Lower lobe of right lung (tissue), 2 donors: Measurements from ENCODE around the gene ERC1. TPM values are rescaled to one million over a fixed set of nuclear protein-coding genes. Genes with fewer than 3 reads are reported as not detected.

Experiments used
- ATAC-seq, 2 donors: fragments of 200-7000 bp; cut with Tn5 transposase; one replicate each; pipeline ENCODE4 v1.9.1; 2020 to 2022; ENCODE audit warnings: mild to moderate bottlenecking in 2 of 2, moderate library complexity in 2 of 2
- DNase-seq: peaks from one replicate; pipeline ENCODE4 v3.0.0-alpha.2; 2020
- H3K27ac ChIP-seq: fragments of 200-600 bp; one replicate; pipeline ENCODE4 v1.8.0; 2022
- H3K27me3 ChIP-seq: fragments of 200-600 bp; one replicate; pipeline ENCODE4 v1.8.0; 2022; ENCODE audit warnings: low read depth
- H3K36me3 ChIP-seq: fragments of 200-600 bp; one replicate; pipeline ENCODE4 v1.8.0; 2022; ENCODE audit warnings: mild to moderate bottlenecking
- H3K4me1 ChIP-seq: fragments of 200-600 bp; one replicate; pipeline ENCODE4 v1.8.0; 2022
- H3K4me3 ChIP-seq: fragments of 200-600 bp; one replicate; pipeline ENCODE4 v1.8.0; 2022; ENCODE audit warnings: mild to moderate bottlenecking
- H3K9me3 ChIP-seq: fragments of 200-600 bp; one replicate; pipeline ENCODE4 v1.8.0; 2022
- intact Hi-C: fragments of 100-400 bp; cut with DNase I; formaldehyde crosslinking; loops from one replicate; pipeline ENCODE4 v1.11.0; 2022
- total RNA-seq: library from RNA; stranded (reverse); fragmentation: NEBNext Ultra II Directional; extraction: Animal tissue kit (Norgen Biotek cat#: 25700); gene quantifications from one replicate; pipeline ENCODE4 v1.2.1, GENCODE V29; 2021
- TF ChIP-seq, protein P1 (sequence below): fragments of 200-600 bp; IDR thresholded peaks from one replicate; pipeline ENCODE4 v1.8.0; 2022; ENCODE audit warnings: antibody characterized with exemption, mild to moderate bottlenecking
- donor health status: DM: no; HTN: yes; CAD: no; lungs with severe emphysema.

ERC1 gene
- total RNA-seq, 1 donor from 2014 or later: 66.3 TPM

DNA sequence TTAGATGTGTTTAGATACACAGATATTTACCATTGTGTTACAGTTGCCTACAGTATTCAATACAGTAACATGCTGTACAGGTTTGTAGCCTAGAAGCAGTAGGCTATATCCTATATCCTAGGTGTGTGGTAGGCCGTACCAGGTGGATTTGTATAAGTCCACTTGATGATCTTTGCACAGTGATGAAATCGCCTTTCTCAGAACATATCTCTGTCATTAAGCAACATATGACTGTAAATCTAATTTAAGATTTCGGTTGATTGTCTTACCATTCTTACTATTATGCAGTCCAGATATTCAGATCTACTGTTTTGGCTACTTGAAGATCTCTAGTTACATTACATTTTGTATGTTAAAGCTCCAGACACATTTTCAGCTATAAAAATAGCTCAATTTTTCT is 39.8 kb downstream of the ERC1 start:
- TF ChIP-seq, protein P1, sequence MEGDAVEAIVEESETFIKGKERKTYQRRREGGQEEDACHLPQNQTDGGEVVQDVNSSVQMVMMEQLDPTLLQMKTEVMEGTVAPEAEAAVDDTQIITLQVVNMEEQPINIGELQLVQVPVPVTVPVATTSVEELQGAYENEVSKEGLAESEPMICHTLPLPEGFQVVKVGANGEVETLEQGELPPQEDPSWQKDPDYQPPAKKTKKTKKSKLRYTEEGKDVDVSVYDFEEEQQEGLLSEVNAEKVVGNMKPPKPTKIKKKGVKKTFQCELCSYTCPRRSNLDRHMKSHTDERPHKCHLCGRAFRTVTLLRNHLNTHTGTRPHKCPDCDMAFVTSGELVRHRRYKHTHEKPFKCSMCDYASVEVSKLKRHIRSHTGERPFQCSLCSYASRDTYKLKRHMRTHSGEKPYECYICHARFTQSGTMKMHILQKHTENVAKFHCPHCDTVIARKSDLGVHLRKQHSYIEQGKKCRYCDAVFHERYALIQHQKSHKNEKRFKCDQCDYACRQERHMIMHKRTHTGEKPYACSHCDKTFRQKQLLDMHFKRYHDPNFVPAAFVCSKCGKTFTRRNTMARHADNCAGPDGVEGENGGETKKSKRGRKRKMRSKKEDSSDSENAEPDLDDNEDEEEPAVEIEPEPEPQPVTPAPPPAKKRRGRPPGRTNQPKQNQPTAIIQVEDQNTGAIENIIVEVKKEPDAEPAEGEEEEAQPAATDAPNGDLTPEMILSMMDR: no peak
- Histone ChIP-seq H3K27ac (no peak overlapping the region), H3K27me3 (no peaks in the 10 kb centered on the region), H3K36me3 (peaks cover 25% of the 10 kb centered on the region), H3K9me3 (no peaks in the 10 kb centered on the region), H3K4me3 (no peak overlapping the region), H3K4me1 (no peaks in the 10 kb centered on the region)
- ATAC-seq (no peak), DNase-seq (no peak)
- intact Hi-C loops: no loop called here

DNA sequence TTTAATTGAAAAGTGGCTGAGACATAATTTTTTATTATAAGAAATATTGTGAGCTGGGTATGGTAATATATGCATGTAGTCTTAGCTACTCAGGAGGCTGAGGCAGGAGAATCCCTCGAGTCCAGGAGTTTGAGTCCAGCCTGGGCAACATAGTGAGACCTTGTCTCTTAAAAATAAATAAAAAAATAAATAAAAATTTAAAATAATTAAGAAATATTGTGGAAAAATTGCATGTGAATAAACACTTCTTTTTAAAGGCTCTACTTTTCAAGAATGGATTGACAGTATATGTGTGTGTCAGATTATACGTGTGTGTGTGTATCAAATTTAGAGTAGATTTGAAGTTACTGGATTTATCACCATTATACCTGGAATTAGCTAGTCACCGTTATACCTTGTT is 43.2 kb downstream of the ERC1 start:
- Histone ChIP-seq H3K36me3 (peaks cover 5% of the 10 kb centered on the region), H3K9me3 (no peaks in the 10 kb centered on the region), H3K27me3 (no peaks in the 10 kb centered on the region), H3K27ac (no peak overlapping the region), H3K4me1 (no peaks in the 10 kb centered on the region), H3K4me3 (no peak overlapping the region)
- DNase-seq: no peak
- TF ChIP-seq, protein P1: no peak
- intact Hi-C loops: no loop called here
- ATAC-seq: no peak

- TF ChIP-seq, protein P1: no peak
- Histone ChIP-seq H3K9me3 (no peaks in the 10 kb centered on the region), H3K4me1 (no peaks in the 10 kb centered on the region), H3K36me3 (no peaks in the 10 kb centered on the region), H3K4me3 (no peak overlapping the region), H3K27me3 (no peaks in the 10 kb centered on the region), H3K27ac (no peak overlapping the region)
- intact Hi-C loops: no loop called here
- DNase-seq (no peak), ATAC-seq (no peak)
Measured at GRCh38 chr12:1034751-1035457, 43.9 kb downstream of the ERC1 start.

- Histone ChIP-seq H3K36me3 (no peaks in the 10 kb centered on the region), H3K9me3 (no peaks in the 10 kb centered on the region), H3K27me3 (no peaks in the 10 kb centered on the region), H3K4me1 (peaks cover 11% of the 10 kb centered on the region), H3K4me3 (no peak overlapping the region), H3K27ac (no peak overlapping the region)
- ATAC-seq (no peak), DNase-seq (no peak)
- intact Hi-C loops: no loop called here
- TF ChIP-seq, protein P1: no peak
Measured at GRCh38 chr12:1041478-1041877, 50.5 kb downstream of the ERC1 start.

DNA sequence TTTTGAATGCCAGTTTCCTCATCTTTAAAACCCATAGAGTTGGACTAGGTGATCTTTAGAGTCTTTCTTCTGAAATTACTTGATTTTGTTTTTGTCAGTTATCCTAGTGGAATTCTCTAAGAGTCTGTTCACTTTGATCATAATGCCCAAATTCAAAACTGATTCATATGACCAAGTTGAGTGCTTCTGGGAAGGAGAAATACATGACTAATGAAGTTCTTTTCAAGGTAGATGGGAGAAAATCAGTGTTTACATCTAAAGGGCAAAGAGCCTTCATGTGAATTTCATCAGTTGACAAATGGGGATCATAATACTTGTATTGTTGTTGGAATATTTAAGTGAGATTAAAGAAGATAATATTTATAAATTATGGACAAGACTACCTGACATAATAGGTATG is 53.2 kb downstream of the ERC1 start:
- Histone ChIP-seq H3K27ac (no peak overlapping the region), H3K4me1 (peaks cover 28% of the 10 kb centered on the region), H3K4me3 (no peak overlapping the region), H3K27me3 (no peaks in the 10 kb centered on the region), H3K36me3 (no peaks in the 10 kb centered on the region), H3K9me3 (no peaks in the 10 kb centered on the region)
- TF ChIP-seq, protein P1: no peak
- ATAC-seq (no peak), DNase-seq (no peak)
- intact Hi-C loops: no loop called here
